HG03039 (cell line): ENCODE measurements around the gene IL31RA.

Source experiments
- ATAC-seq: cut with Tn5 transposase; IDR thresholded peaks from one replicate; pipeline ENCODE4 v1.9.1; 2021; ENCODE audit warnings: mild to moderate bottlenecking, moderate library complexity; ENCODE audit not compliant: unreplicated experiment

IL31RA gene

GRCh38 chr5:55858104-55858503, 6.9 kb downstream of the IL31RA start:
- ATAC-seq, result no peak

DNA sequence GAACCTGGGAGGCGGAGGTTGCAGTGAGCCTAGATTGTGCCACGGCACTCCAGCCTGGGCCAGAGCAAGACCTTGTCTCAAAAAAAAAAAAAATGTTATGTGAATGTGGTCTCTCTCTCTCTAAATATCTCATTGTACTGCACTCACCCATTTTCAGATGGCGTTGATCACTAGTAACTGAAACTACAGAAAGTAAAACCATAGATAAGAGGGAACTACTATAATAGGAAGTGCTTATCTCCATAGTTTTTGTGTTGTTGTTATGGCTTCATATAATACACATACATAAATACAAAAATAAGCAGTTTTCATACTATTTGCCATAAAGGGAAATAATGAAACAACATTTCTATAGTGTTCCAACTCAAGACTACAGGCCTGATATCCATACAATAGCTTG, 9.1 kb downstream of the IL31RA start:
- ATAC-seq, result no peak

GRCh38 chr5:55860709-55861108, 9.6 kb downstream of the IL31RA start:
- ATAC-seq, result no peak

GRCh38 chr5:55864606-55865541, 13.7 kb downstream of the IL31RA start:
- ATAC-seq, result no peak

- no peak for ATAC-seq
These were observed 14.7 kb downstream of the IL31RA start for GRCh38 chr5:55865831-55866230.

GRCh38 chr5:55866485-55866884, 15.3 kb downstream of the IL31RA start:
- ATAC-seq, result no peak

DNA sequence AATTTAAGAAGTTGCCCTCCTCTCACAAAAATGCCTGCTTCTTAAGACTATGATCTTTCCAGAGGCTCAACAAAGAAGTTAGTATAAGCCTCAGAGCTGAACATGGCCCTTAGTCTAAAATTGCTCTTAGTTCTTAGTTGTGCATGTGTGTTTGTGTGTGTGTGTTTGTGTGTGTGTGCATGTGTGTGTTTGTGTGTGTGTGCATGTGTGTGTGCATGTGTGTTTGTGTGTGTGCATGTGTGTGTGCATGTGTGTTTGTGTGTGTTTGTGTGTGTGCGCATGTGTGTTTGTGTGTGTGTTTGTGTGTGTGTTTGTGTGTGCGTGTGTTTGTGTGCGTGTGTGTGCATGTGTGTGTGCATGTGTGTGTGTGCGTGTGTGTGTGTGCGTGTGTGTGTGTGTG, 15.8 kb downstream of the IL31RA start:
- no peak for ATAC-seq

DNA sequence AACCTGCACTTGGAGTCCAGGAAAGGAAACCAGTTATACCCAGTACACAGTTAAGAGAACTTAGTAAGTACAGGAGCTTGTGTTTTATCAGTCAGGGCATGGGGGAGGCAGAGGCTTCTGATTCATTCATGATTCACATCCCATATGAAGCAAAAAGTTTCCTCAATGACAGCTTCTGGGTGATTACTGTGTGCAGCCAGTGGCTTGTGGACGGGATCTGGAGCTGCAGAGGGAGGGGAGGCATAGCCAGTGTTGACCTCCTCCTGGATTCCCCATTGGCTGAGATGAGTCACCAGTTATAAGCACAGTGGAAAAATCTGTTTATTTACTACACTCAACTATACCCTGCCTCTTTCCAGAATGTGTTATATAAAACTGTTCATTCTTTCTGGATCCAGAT, 17.7 kb downstream of the IL31RA start:
- ATAC-seq, result no peak

- ATAC-seq, result no peak
These were observed 18.7 kb downstream of the IL31RA start for GRCh38 chr5:55869847-55870246.

- no peak for ATAC-seq
These were observed 22.1 kb downstream of the IL31RA start for GRCh38 chr5:55873234-55873633.

DNA sequence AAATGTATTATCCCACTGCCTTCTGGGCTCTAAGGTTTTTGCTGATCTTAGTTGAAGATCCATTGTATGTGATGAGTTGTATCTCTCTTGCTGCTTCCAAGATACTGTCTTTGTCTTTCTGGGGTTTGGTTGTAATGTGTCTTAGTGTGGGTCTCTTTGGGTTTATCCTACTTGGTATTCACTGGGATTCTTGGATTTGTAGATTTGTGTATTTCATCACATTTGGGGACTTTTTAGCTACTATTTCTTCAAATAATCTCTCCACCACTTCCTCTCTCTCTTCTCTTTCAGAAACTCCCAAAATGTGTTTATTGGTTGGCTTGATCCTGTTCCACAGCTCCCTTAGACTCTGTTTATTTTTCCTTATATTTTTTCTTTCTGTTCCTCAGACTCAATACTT, 26.5 kb downstream of the IL31RA start:
- ATAC-seq, result no peak

DNA sequence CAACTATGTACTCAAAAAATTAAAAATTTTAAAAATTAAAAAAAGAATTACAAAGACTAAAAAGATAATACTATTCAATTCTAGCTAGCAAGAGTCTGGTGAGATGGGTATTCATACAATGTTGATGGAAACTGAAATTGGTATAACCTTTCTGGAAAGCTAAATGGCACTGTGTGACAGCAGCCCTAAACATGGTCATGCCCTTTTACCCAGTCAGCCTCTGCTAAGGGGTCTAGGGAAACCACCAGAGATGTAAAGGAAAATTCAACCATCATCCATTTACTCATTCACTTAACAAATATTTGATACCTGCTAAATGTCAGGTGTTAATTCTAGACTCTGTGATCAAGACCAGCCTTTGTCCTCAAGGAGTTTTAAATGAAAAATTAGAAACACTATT, 29.3 kb downstream of the IL31RA start:
- no peak for ATAC-seq

GRCh38 chr5:55885359-55885758, 34.2 kb downstream of the IL31RA start:
- ATAC-seq, result no peak

GRCh38 chr5:55888205-55888604, 37.0 kb downstream of the IL31RA start:
- ATAC-seq, result no peak

DNA sequence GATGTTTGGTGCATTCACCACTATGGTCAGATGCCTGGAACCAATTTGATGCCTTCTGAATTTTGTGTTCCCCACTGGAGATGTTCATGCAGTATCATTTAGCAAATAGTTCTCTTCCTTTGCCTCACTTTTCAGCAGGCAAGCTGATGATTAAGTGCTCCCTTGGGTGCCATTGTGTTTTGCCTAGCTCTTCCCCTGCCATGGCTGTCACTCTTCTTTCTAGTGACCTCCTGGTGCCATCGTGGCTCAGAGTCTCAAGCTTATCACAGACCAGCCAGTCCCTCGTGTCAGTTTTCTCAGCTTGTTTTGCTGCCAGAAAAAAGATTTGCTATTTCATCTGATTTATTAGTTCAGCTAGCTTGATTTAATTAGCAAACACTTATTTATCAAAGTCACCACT, 41.3 kb downstream of the IL31RA start:
- no peak for ATAC-seq

DNA sequence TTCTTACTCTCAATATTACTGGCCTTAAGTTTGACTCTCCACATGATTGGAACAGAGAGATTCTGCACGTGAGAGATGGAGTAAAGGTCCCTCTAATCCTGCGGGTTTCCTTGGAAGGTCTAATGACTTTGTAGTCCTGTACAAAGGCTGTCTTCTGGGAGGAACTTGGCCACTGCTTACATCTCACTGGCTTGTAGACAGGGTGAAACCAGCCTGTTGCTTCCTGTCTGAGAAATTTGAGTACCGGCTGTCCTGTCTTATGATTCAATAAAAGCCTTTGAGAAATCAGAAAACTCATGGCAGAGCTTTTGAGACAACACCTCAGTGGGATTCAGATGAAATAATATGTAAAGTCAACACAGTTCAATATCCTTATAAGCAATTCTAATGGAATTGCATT, 43.0 kb downstream of the IL31RA start:
- ATAC-seq, result no peak

DNA sequence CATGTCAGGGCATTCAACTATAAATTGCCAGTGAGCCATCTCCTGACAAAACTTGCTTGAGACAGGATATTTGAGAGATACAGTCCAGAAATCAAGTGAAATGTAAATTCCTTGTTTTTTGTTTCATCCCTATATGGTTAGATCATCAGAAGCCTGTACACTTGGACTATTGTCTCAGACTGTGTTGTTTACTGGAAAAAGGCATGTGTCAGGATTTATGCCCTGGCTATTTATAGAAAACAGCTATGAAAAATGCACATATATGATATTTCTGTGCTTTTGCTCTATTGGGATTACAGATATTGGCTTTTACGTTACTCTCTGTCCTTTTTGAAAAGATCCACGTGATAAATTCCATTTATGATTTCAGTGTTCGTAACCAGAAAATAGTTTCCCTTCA, 44.2 kb downstream of the IL31RA start:
- no peak for ATAC-seq

DNA sequence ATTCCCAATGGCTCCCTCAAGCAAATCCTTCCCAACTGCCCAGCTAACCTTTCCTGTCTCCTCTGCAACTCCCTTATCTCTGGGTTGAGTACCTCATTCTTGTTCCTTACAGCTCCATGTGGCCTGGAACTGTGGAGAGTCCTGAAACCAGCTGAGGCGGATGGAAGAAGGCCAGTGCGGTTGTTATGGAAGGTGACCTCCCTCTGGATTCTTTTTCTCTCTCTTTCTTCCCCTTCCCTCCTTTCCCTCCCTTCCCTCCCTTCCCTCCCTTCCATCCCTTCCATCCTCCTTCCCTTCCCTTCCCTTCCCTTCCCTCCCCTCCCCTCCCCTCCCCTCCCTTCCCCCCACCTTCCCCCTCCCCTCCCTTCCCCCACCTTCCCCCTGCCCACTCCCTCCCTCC, 45.1 kb downstream of the IL31RA start:
- no peak for ATAC-seq

- ATAC-seq, result no peak
These were observed 45.5 kb downstream of the IL31RA start for GRCh38 chr5:55896663-55897062.

GRCh38 chr5:55897206-55897894, 46.2 kb downstream of the IL31RA start:
- no peak for ATAC-seq

GRCh38 chr5:55897905-55898304, 46.7 kb downstream of the IL31RA start:
- ATAC-seq, result no peak

DNA sequence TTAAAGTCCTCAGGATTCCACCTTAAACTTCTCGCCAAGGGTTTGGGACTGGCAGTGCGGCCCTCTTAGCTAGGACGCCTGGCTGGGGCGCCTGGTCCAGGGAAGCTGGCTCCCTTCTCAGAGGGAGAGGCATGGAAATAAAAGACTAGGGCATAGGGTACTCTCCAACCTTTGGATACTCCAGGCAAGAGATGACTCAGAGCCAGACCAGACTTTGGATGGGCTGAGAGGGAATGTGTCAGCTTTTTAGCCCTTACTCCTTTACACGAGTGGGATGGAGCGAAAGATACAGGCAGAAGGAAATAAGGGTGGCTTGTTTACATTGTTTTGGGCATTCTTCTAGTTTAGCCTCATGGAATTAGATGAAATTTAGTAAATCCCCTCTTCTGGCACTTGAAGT, 48.2 kb downstream of the IL31RA start:
- ATAC-seq, result no peak
